Measurements from ENCODE around the gene TEDDM1. TPM values are rescaled to one million over a fixed set of nuclear protein-coding genes. Genes with fewer than 3 reads are reported as not detected.

The TEDDM1 gene
- polyA plus RNA-seq, 1 of the 3 experiments (the other 2 are of a cell fraction): not detected

- TF ChIP-seq IRF3 (IDR thresholded peaks at IDR 0.05; ENCODE audit: low read depth, low read length) (no peak), MEF2A (IDR thresholded peaks at IDR 0.05; ENCODE audit: borderline replicate concordance, low read depth) (no peak), POLR2AphosphoS5 (IDR thresholded peaks at IDR 0.05; ENCODE audit: low read depth, low read length) (no peak), FOXM1 (IDR thresholded peaks at IDR 0.05; ENCODE audit: low read depth) (no peak), RCOR1 (IDR thresholded peaks at IDR 0.05; ENCODE audit: low read length) (no peak), TAF1 (IDR thresholded peaks at IDR 0.05; ENCODE audit: borderline replicate concordance, low read depth, low read length) (no peak), RXRA (IDR thresholded peaks at IDR 0.05; ENCODE audit: borderline replicate concordance, low read depth) (no peak), RAD21 (IDR thresholded peaks at IDR 0.05; ENCODE audit: low read length) (no peak)
These were observed 41.3 kb upstream of the TEDDM1 start (continued) for GRCh38 chr1:182441719-182442118.

GRCh38 chr1:182438326-182438725 lies 37.9 kb upstream of the TEDDM1 start:
- POLR2A ChIA-PET: no interaction called here
- Histone ChIP-seq H4K20me1 (ENCODE audit: insufficient read depth) (no peaks in the 10 kb centered on the region), H3K79me2 (ENCODE audit: insufficient read depth) (no peaks in the 10 kb centered on the region), H3F3A (replicated peaks; ENCODE audit: insufficient read depth) (no peaks in the 10 kb centered on the region), H3K4me2 (no peak overlapping the region), H3K9me2 (no peaks in the 10 kb centered on the region), H3K27me3 (ENCODE audit: insufficient read depth) (no peaks in the 10 kb centered on the region), H3K4me3 (ENCODE audit: low read depth in 2 of 2, low read length in 1 of 2) (no peak overlapping the region), H3K4me1 (ENCODE audit: control insufficient read depth in 1 of 2, insufficient read depth in 2 of 2, low read depth in 1 of 2, low read length in 1 of 2) (peaks cover 0 to 8% of the 10 kb centered on the region in 2 experiments; a peak in 1 of 4 replicates), H2AFZ (ENCODE audit: low read depth) (no peak overlapping the region), H3K9me3 (no peaks in the 10 kb centered on the region), H3K36me3 (replicated peaks in 1 of 2; ENCODE audit: control insufficient read depth in 1 of 2, insufficient read depth in 2 of 2, low read length in 1 of 2) (no peaks in the 10 kb centered on the region), H3K9ac (no peak overlapping the region), H3K27ac (ENCODE audit: low read depth in 2 of 2, low read length in 1 of 2) (peak overlapping the region in 1 of 2 experiments; percentile 45; a peak in 1 of 4 replicates)
- no peak for DNase-seq
- whole genome bisulfite sequencing (ENCODE audit: low lambda C conversion rate): 19% methylated on average over 1 of the region's 1 CpG
- TF ChIP-seq TAF1 (IDR thresholded peaks at IDR 0.05; ENCODE audit: borderline replicate concordance, low read depth, low read length) (no peak), NRF1 (IDR thresholded peaks at IDR 0.05; ENCODE audit: low read depth, low read length) (no peak)
- CTCF ChIA-PET: no interaction called here

GRCh38 chr1:182433580-182433979 lies 33.1 kb upstream of the TEDDM1 start:
- Histone ChIP-seq H3K36me3 (replicated peaks in 1 of 2; ENCODE audit: control insufficient read depth in 1 of 2, insufficient read depth in 2 of 2, low read length in 1 of 2) (no peaks in the 10 kb centered on the region), H3F3A (replicated peaks; ENCODE audit: insufficient read depth) (no peaks in the 10 kb centered on the region), H3K79me2 (ENCODE audit: insufficient read depth) (no peaks in the 10 kb centered on the region), H3K9ac (no peak overlapping the region), H3K4me1 (ENCODE audit: control insufficient read depth in 1 of 2, insufficient read depth in 2 of 2, low read depth in 1 of 2, low read length in 1 of 2) (peaks cover 0 to 8% of the 10 kb centered on the region in 2 experiments; a peak in 1 of 4 replicates), H3K4me3 (ENCODE audit: low read depth in 2 of 2, low read length in 1 of 2) (no peak overlapping the region), H3K9me2 (no peaks in the 10 kb centered on the region), H2AFZ (ENCODE audit: low read depth) (no peak overlapping the region), H4K20me1 (ENCODE audit: insufficient read depth) (no peaks in the 10 kb centered on the region), H3K9me3 (no peaks in the 10 kb centered on the region), H3K27me3 (ENCODE audit: insufficient read depth) (no peaks in the 10 kb centered on the region), H3K4me2 (no peak overlapping the region), H3K27ac (ENCODE audit: low read depth in 2 of 2, low read length in 1 of 2) (no peak overlapping the region)
- CTCF ChIA-PET: interaction anchor here (1.8 kb wide), 1 partner anchor 351 kb away, joined by 5 read pairs; no protein-coding TSS in a partner anchor
- TF ChIP-seq MAX (IDR thresholded peaks at IDR 0.05; ENCODE audit: low read depth): no peak
- no peak for TF ChIP-seq POLR2AphosphoS5 (IDR thresholded peaks at IDR 0.05; ENCODE audit: low read depth, low read length)
- TF ChIP-seq MXI1 (IDR thresholded peaks at IDR 0.05; ENCODE audit: low read depth, low read length): no peak
- TF ChIP-seq EZH2phosphoT487 (IDR thresholded peaks at IDR 0.05; ENCODE audit: borderline replicate concordance, low read depth): no peak
- no peak for TF ChIP-seq ELF1 (IDR thresholded peaks at IDR 0.05)
- TF ChIP-seq REST (IDR thresholded peaks at IDR 0.05; ENCODE audit: low read depth, low read length): no peak
- POLR2A ChIA-PET: no interaction called here
- 71% methylated on average over 1 of the region's 1 CpG for WGBS (ENCODE audit: low lambda C conversion rate)
- no peak for DNase-seq
